Suprapubic skin (tissue), 4 donors: ENCODE data around the gene CAMKK1. TPM values are rescaled to one million over a fixed set of nuclear protein-coding genes. Genes with fewer than 3 reads are reported as not detected.

Experiments
- DNase-seq, 2 donors: peaks; one replicate each; pipeline ENCODE4 v3.0.0-alpha.2; 2019; ENCODE audit warnings: low spot score in 2 of 2
- H3K27ac ChIP-seq: fragments of 200-600 bp; sonication (generic); one replicate; pipeline ENCODE4 v1.5.1; 2019
- H3K27me3 ChIP-seq: fragments of 200-600 bp; sonication (generic); one replicate; pipeline ENCODE4 v1.5.1; 2019
- H3K36me3 ChIP-seq: fragments of 200-600 bp; sonication (generic); one replicate; pipeline ENCODE4 v1.5.1; 2019
- H3K4me1 ChIP-seq: fragments of 200-600 bp; sonication (generic); one replicate; pipeline ENCODE4 v1.5.1; 2019
- H3K4me3 ChIP-seq: fragments of 200-600 bp; sonication (generic); one replicate; pipeline ENCODE4 v1.5.1; 2019; ENCODE audit warnings: mild to moderate bottlenecking
- H3K9me3 ChIP-seq: fragments of 200-600 bp; sonication (generic); one replicate; pipeline ENCODE4 v1.5.1; 2019
- CTCF ChIP-seq, 2 donors: fragments of 200-600 bp in 1 of 2; fragments of 450-650 bp in 1 of 2; sonication (generic) in 1 of 2; IDR thresholded peaks; one replicate each; pipeline ENCODE4 v1.5.1; 2016 to 2019; ENCODE audit warnings: antibody characterized with exemption in 2 of 2, mild to moderate bottlenecking in 1 of 2, moderate library complexity in 1 of 2
- EP300 ChIP-seq: sonication (generic); formaldehyde crosslinking; IDR thresholded peaks from one replicate; pipeline ENCODE4 v1.6.1; 2017; ENCODE audit warnings: antibody characterized with exemption
- POLR2A ChIP-seq, 2 donors: fragments of 450-650 bp; IDR thresholded peaks; one replicate each; pipeline ENCODE4 v1.6.1; 2017; ENCODE audit warnings: antibody characterized with exemption in 2 of 2, mild to moderate bottlenecking in 2 of 2, moderate library complexity in 2 of 2
- POLR2AphosphoS5 ChIP-seq, 3 donors: sonication (generic); formaldehyde crosslinking; IDR thresholded peaks; one replicate each; pipeline ENCODE4 v1.6.1; 2017; ENCODE audit warnings: antibody characterized with exemption in 3 of 3
- WGBS: methylation state at CpG from one replicate; pipeline ENCODE4 v1.1.5; 2018; 5-methylcytosine and 5-hydroxymethylcytosine counted together
- total RNA-seq, 4 donors: library from RNA; depleted of rRNA; stranded (reverse); fragments of >200 nt; gene quantifications; one replicate each; pipeline ENCODE4 v1.1.0, GENCODE V29; 2016

The CAMKK1 gene
- total RNA-seq, 4 donors from 2014 or later, result 10.8 to 17.3 (median 12.9) TPM

- no peak overlapping the region for H3K4me3 ChIP-seq
- H3K4me1 ChIP-seq, result no peaks in the 10 kb centered on the region
- H3K36me3 ChIP-seq, result peaks cover 100% of the 10 kb centered on the region
- H3K27me3 ChIP-seq, result no peaks in the 10 kb centered on the region
- WGBS, result 75% methylated on average over 6 of the region's 6 CpGs
- no peak overlapping the region for H3K27ac ChIP-seq
- no peaks in the 10 kb centered on the region for H3K9me3 ChIP-seq
- no peak for DNase-seq
- TF ChIP-seq POLR2AphosphoS5 (IDR thresholded peaks at IDR 0.05), result no peak
- no peak for TF ChIP-seq POLR2A (IDR thresholded peaks at IDR 0.05)
- no peak for TF ChIP-seq EP300
- no peak for TF ChIP-seq CTCF (IDR thresholded peaks at IDR 0.05)
Measured at GRCh38 chr17:3815122-3815521, 77.7 kb downstream of the CAMKK1 start.

GRCh38 chr17:3814361-3814760 is 78.5 kb downstream of the CAMKK1 start:
- Histone ChIP-seq H3K36me3 (peaks cover 98% of the 10 kb centered on the region), H3K27me3 (no peaks in the 10 kb centered on the region), H3K4me3 (no peak overlapping the region), H3K4me1 (no peaks in the 10 kb centered on the region), H3K9me3 (no peaks in the 10 kb centered on the region), H3K27ac (no peak overlapping the region)
- WGBS, result 88% methylated on average over 13 of the region's 13 CpGs
- no peak for TF ChIP-seq CTCF (IDR thresholded peaks at IDR 0.05)
- DNase-seq, result no peak

- Histone ChIP-seq H3K4me1 (no peaks in the 10 kb centered on the region), H3K36me3 (peaks cover 96% of the 10 kb centered on the region), H3K4me3 (no peak overlapping the region), H3K9me3 (no peaks in the 10 kb centered on the region), H3K27ac (peak overlapping the region; percentile 22), H3K27me3 (no peaks in the 10 kb centered on the region)
- DNase-seq, result no peak
- WGBS, result 70% methylated on average over 12 of the region's 15 CpGs
- TF ChIP-seq CTCF (IDR thresholded peaks at IDR 0.05), result no peak
Measured at GRCh38 chr17:3813171-3813570, 79.7 kb downstream of the CAMKK1 start.

GRCh38 chr17:3812771-3813170 is 80.1 kb downstream of the CAMKK1 start:
- H3K4me1 ChIP-seq, result no peaks in the 10 kb centered on the region
- H3K4me3 ChIP-seq, result no peak overlapping the region
- TF ChIP-seq POLR2AphosphoS5 (IDR thresholded peaks at IDR 0.05), result no peak
- TF ChIP-seq CTCF (IDR thresholded peaks at IDR 0.05), result no peak
- TF ChIP-seq EP300, result no peak
- TF ChIP-seq POLR2A (IDR thresholded peaks at IDR 0.05), result no peak
- H3K9me3 ChIP-seq, result no peaks in the 10 kb centered on the region
- H3K36me3 ChIP-seq, result peaks cover 96% of the 10 kb centered on the region
- H3K27ac ChIP-seq, result peak overlapping the region; percentile 22
- WGBS, result 54% methylated on average over 12 of the region's 12 CpGs
- H3K27me3 ChIP-seq, result no peaks in the 10 kb centered on the region
- DNase-seq, result no peak

- peaks cover 95% of the 10 kb centered on the region for H3K36me3 ChIP-seq
- 71% methylated on average over 10 of the region's 10 CpGs for WGBS
- TF ChIP-seq CTCF (IDR thresholded peaks at IDR 0.05) (no peak), POLR2AphosphoS5 (IDR thresholded peaks at IDR 0.05) (no peak), EP300 (no peak), POLR2A (IDR thresholded peaks at IDR 0.05) (no peak)
Measured at GRCh38 chr17:3812284-3812683, 80.6 kb downstream of the CAMKK1 start.

More at GRCh38 chr17:3812284-3812683, 80.6 kb downstream of the CAMKK1 start:
- H3K27ac ChIP-seq, result peak overlapping the region; percentile 12
- no peaks in the 10 kb centered on the region for H3K27me3 ChIP-seq
- no peaks in the 10 kb centered on the region for H3K4me1 ChIP-seq
- no peaks in the 10 kb centered on the region for H3K9me3 ChIP-seq
- DNase-seq, result no peak
- no peak overlapping the region for H3K4me3 ChIP-seq

Other genes with a start within 250 kb of the CAMKK1 start
- 100 to 1,000 TPM; 103 to 245 (median 202) TPM for gene TAX1BP3, start 224.5 kb downstream of the CAMKK1 start, total RNA-seq
- 10 to 100 TPM in 3 of 4 donors, 1 to 10 TPM in 1; 3.3 to 17.6 (median 10.4) TPM for gene EMC6, start 224.2 kb downstream of the CAMKK1 start, total RNA-seq
- under 1 TPM in 2 of 4 donors, not detected in 2; 0.49 to 0.56 TPM for gene P2RX5, start 196.9 kb downstream of the CAMKK1 start, total RNA-seq
- gene HASPIN, start 169.2 kb downstream of the CAMKK1 start, total RNA-seq, result 1 to 10 TPM in 3 of 4 donors, under 1 TPM in 1; 0.40 to 2.1 (median 1.8) TPM
- 10 to 100 TPM; 14.0 to 20.7 (median 14.4) TPM for gene ITGAE, start 91.9 kb downstream of the CAMKK1 start, total RNA-seq
- 10 to 100 TPM; 15.4 to 41.8 (median 26.1) TPM for gene NCBP3, start 46.8 kb downstream of the CAMKK1 start, total RNA-seq
- gene P2RX1, start 23.4 kb upstream of the CAMKK1 start, total RNA-seq, result 1 to 10 TPM in 2 of 4 donors, under 1 TPM in 2; 0.25 to 2.6 (median 1.2) TPM
- gene ATP2A3, start 71.4 kb upstream of the CAMKK1 start, total RNA-seq, result 10 to 100 TPM; 22.4 to 61.7 (median 34.7) TPM
- 100 to 1,000 TPM in 1 of 4 donors, 10 to 100 TPM in 3; 47.5 to 171 (median 81.0) TPM for gene ZZEF1, start 250.0 kb upstream of the CAMKK1 start, total RNA-seq